ENCODE measurements around the gene PDZD2.

PDZD2 gene

DNA sequence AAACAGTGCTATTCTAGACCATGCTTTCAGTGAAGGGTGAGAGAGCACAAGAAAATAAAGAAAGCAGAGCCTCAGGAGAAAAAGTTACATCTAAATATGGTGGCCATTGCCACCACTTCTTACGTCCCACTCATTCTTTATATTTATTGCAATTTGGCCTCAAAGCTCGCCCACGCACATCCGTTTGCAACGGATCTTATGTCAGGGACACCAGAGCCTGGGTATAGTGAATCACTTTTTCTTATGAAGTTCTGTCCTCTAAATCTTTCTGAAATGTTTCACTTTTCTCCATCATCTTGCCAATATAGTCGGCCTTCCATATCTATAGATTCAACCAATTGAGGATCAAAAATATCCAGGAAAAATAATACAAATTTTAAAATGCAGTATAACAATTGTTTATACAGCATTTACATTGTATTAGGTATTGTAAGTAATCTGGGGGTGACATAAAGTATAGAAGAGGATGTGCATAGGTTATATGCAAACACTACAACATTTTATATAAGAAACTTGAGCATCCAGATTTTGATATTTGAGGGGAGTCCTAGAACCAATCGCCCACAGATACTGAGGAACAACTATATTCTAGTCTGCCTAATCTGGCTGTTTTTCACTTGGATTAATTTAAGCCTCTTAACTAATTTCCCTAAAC, 500.0 kb downstream of the PDZD2 start:
- no peak for DNase-seq (ENCODE audit: low spot score)

DNA sequence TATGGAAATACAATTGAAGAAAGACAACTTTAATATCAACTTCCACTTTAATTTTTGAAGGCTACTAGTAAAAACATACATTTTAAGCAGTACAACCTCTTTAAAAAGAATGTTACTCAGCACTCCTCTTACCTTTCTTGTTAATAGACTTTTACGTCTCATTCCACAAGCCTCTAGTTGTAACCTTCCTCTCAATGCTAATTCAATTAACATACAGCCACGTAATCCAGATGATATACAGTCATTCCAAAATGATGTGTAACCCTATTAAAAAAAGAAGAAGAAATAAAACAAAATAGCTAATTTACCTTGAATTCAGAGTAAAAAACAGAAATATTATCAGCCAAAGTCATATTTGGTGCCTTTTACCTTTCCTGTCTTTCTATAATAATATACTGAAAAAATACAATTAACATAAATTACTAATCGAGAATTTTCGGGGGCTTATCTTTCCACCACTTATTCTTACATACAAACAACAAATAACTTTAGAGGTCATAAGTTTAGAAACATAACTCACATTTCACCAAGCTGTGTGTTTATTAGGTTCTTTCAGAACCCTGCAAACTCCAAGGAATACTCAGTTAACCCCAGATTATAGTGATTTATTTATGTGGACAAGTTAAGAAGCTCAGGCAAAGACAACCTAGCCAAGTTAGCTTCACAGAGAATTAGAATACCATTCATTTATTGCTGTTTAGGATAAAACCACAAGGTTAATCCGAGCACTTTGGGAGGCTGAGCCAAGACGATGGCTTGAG, 504.9 kb downstream of the PDZD2 start:
- no peak for DNase-seq (ENCODE audit: low spot score)

DNA sequence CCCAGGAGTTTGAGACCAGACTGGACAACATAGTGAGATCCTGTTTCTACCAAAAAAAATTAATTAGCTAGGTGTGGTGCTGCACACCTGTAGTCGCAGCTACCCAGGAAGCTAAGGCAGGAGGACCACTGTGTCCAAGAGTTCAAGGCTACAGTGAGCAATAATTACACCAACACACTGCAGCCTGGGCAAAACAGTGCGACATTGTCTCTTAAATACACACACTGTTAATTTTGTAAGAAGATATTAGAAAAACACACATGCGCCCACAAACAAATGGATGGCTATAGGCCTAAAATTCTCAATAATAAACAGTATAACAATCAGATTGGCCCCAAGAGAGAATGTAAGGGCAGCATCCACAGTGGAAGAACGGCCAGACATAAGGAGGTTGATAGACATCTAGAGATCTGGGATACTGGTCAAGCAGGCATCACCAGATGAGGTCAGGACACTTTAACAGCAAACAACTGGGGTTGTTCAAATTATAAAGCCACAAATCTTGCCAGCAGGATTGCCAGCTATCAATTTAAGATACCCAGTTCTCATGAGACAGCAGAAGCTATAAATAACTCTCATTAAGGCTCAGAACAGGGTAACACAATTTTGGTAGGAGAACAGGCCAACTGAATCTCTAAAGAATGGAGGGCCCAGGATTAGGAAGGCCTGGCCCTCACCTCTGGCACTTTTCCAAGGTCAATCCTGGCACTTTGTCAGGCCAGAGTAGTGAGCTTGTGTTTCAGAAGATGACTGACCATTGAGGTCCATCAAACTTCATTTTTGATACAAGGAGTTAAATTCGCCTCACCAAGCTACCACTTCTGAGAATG, 505.7 kb downstream of the PDZD2 start:
- no peak for DNase-seq (ENCODE audit: low spot score)

DNA sequence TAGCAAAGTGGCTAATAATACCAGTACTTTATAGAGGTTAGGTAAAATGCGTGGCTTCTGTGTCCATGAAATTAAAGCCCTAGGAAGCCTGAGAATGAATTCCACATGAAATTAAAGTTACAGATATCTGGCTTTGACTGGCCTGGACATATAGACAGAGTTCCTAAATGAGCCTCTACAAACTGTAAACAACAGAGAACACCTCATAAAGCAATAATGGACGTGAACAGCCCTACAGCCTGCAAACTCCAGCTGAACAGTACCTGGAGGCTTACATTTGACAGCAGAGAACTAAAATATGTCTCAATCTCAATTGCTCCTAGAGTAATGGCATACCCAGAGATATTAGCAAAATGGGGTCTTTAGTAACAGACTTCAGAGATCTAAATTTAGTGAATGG, 506.4 kb downstream of the PDZD2 start:
- DNase-seq (ENCODE audit: low spot score), result no peak

DNA sequence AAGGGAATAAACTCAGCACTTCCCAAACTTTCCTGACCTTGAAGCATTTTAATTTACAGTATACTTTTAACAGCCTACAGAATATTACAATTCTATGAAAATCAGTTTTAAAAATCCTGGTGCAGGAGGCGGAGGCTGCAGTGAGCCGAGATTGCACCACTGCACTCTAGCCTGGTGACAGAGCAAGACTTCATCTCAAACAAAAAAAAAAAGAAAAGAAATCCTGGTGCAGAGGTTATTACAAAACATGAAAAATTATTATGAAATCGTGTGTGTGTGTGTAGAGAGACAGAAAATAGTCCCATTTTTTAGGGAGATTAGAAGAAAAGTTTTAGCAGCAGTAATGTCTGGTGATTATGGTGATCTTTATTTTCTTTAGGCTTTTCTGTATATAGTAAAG, 508.3 kb downstream of the PDZD2 start:
- no peak for DNase-seq (ENCODE audit: low spot score)

DNA sequence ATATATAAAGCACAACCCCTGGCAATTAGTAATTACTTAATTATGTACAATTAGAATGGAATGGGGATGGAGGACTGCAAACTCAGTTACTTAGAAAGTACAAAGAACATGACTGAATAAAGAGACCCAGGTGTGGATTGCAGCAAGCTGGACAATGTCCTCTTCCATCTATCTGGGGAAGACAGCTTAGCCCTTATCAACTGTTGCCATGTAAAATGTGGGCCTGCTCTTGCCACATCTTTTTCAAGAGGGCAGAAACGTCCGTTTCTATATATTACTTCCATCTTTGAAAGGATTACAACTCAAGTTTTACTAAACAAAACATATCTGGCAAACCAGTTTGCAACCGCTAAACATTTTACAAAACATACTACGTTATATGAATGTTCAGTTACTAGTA, 509.0 kb downstream of the PDZD2 start:
- no peak for DNase-seq (ENCODE audit: low spot score)

DNA sequence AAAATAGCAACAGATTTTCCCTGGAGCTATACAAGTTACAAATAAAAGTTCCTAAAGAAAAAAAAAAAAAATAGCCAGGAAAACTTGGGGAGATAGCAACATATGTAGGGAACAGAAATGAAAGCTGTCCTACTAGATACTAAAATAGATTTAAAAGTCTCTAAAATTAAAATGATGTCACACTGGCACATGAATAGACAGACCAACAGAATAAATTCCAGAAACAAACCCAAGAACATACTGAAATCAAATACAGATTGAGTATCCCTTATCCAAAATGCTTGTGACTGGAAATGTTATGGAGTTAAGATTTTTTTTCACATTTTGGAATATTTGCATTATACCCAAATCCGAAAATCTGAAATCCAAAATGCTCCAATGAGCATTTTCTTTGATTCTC, 511.4 kb downstream of the PDZD2 start:
- DNase-seq (ENCODE audit: low spot score), result no peak

DNA sequence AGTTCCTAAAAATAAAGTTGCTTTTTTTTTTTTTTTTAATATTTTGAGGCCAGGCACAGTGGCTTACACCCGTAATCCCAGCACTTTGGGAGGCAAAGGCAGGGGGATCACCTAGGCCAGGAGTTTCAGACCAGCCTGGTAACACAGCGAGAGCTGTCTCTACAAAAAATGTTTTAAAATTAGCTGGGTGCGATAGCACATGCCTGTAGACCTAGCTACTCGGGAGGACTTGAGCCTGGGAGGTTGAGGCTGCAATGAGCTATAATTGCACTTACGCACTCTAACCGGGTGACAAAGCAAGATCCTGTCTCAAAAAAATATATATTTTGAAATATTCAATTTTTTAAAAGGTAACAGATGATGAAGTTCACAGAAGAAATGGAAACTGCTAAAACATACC, 512.3 kb downstream of the PDZD2 start:
- DNase-seq (ENCODE audit: low spot score), result no peak

DNA sequence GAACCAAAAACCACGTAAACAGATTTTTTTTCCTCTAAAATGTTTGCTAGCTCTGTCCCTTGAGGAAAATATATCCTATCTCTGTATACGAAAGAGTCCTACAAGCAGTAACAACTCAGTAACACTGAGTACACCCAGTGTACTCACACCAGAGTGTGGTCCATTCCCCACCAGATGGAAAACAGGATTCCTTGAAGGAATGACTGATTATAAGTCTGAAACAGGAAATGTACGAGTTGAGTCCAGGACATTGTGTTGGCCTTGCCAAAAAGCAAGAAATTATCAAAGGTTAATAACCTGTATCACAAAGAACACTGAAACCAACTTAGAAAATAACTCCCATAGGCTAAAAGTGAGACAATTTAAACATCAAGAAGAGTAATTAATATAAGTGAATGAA, 514.8 kb downstream of the PDZD2 start:
- no peak for DNase-seq (ENCODE audit: low spot score)

DNA sequence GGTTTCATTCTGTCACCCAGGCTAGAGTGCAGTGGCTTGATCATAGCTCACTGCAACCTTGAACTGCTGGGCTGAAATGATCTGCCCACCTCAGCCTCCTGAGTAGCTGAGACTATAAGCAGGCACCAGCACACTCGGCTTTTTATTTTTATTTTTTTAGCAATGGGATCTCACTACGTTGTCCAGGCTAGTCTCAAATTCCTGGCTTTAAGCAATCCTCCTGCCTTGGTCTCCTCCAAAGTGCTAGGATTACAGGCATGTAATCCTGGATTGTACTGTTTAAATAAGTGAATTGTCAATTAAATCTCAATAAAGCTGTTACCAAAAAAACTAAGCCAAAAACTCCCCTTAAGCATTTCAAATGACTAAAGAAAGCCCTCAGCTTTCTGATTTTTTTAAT, 516.3 kb downstream of the PDZD2 start:
- no peak for DNase-seq (ENCODE audit: low spot score)

DNA sequence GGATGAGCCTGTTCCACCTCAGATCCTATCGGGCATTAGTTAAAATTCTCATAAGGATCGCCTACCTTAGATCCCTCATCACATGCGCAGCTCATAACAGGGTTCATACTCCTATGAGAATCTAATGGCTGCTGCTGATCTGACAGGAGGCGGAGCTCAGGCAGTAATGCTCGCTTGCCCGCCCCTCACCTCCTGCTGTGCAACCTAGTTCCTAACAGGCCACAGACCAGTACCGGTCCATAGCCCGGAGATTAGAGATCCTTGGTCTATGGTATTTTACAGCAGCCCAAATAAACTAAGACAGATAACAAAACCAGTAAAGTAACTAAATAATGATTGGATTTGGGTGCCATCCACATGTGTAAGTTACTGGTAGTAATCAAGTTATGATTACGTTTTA, 517.7 kb downstream of the PDZD2 start:
- DNase-seq (ENCODE audit: low spot score), result no peak

DNA sequence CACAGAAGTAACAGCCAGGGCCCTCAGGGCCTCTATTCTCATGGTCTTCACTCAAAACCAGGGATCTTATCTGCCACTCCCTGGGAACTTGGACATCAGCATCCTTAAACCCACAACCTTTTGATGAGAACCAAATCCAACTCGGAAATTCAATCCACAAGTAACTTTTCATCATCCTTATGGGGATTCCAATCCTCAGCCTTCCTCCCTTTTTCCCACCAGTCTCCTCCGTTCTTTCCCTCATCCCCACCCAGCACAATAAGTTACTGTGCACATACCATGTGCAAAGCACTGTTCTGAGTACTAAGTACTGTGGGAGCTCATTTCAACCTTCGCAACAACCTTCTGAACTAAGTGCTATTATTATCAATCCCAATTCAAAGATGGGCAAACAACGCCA, 518.1 kb downstream of the PDZD2 start:
- no peak for DNase-seq (ENCODE audit: low spot score)

DNA sequence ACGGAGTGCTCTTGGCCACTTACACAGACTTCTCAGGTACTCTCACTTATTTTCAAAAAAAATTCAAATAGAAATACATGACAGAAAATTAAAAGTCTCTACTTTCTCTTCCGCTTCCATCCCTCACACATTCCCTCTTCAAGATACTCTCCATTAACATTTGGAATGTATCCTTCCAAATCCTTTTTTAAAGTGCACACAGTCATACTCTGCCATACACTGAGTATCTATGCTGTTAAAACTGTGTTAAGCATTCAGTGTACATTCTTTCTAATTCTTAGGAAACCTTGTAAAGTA, 519.7 kb downstream of the PDZD2 start:
- DNase-seq (ENCODE audit: low spot score), result no peak

DNA sequence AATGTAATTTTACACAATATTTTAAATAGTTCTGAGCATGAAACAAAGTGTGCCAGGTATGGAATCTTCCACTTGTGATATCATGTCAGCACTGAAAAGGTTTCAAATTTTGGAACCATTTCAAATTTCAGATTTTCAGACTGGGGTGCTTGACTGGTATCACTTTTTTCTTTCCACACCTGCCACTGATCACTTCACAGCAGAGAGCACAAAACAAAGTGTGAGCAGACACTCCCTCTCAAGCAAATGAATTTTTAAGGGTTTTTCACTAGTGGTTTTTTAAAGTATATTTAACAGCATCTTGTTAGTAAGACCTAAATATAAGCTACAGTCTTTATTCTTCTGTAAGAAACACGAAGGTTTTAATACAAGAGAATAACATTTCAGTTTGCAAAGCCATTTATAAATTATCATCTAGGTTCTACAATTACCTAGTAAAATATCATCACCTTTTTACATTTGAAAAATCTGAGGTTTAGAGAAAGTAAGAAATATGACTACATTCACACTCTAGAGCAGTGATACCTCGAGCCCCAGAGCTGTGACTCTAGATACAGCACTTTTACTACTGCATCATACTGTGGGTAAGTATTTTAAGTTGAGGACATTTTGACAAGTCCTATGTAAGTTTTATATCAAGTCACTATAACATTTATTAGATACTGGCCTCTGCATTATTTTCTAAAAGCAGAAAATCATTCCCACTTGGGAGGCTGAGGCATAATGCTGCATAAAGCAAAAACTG, 520.6 kb downstream of the PDZD2 start:
- DNase-seq (ENCODE audit: low spot score), result no peak

DNA sequence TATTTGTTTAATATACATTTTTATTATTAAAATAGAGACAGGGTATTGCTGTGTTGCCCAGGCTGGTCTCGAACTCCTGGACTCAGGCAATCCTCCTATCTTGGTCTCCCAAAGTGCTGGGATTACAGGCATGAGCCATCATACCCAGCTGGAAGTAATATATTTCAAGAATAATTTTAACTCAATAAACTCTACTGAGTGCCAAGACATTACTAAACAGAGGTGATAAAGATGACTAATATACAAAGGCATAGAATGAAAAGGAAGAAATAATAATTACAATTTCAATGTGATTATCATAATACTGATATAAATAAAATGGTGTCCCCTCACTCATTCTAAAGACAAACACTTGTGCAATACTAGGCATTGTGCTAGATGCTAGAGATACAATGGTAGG, 521.3 kb downstream of the PDZD2 start:
- DNase-seq (ENCODE audit: low spot score), result no peak
